Fibroblast of pulmonary artery (primary cell): ENCODE data around the gene EIF4E.
"Not testable (repeated sequence)": the region's sequence is repeated elsewhere in the genome, so short reads cannot be mapped to it uniquely, and the experiment has no call there.

ENCODE experiments used
- DNase-seq: peaks from one replicate; pipeline ENCODE4 v3.0.0-alpha.2; 2010; ENCODE audit warnings: low read depth
- H3K4me3 ChIP-seq: replicated peaks from 2 replicates; pipeline ENCODE4 v1.5.1; 2011; ENCODE audit warnings: low read depth, mild to moderate bottlenecking, control low read depth, low read length, moderate library complexity
- TF ChIP-seq, protein P1 (sequence below): IDR thresholded peaks from 2 replicates; pipeline ENCODE4 v1.5.1; 2011; ENCODE audit warnings: mild to moderate bottlenecking, control low read depth, low read length, inconsistent platforms; ENCODE audit errors: missing control alignments

EIF4E gene

GRCh38 chr4:98873059-98873458, 55.9 kb downstream of the EIF4E start:
- peak; percentile 73 for DNase-seq
- TF ChIP-seq, protein P1, sequence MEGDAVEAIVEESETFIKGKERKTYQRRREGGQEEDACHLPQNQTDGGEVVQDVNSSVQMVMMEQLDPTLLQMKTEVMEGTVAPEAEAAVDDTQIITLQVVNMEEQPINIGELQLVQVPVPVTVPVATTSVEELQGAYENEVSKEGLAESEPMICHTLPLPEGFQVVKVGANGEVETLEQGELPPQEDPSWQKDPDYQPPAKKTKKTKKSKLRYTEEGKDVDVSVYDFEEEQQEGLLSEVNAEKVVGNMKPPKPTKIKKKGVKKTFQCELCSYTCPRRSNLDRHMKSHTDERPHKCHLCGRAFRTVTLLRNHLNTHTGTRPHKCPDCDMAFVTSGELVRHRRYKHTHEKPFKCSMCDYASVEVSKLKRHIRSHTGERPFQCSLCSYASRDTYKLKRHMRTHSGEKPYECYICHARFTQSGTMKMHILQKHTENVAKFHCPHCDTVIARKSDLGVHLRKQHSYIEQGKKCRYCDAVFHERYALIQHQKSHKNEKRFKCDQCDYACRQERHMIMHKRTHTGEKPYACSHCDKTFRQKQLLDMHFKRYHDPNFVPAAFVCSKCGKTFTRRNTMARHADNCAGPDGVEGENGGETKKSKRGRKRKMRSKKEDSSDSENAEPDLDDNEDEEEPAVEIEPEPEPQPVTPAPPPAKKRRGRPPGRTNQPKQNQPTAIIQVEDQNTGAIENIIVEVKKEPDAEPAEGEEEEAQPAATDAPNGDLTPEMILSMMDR, result no peak
- H3K4me3 ChIP-seq, result no peak overlapping the region

DNA sequence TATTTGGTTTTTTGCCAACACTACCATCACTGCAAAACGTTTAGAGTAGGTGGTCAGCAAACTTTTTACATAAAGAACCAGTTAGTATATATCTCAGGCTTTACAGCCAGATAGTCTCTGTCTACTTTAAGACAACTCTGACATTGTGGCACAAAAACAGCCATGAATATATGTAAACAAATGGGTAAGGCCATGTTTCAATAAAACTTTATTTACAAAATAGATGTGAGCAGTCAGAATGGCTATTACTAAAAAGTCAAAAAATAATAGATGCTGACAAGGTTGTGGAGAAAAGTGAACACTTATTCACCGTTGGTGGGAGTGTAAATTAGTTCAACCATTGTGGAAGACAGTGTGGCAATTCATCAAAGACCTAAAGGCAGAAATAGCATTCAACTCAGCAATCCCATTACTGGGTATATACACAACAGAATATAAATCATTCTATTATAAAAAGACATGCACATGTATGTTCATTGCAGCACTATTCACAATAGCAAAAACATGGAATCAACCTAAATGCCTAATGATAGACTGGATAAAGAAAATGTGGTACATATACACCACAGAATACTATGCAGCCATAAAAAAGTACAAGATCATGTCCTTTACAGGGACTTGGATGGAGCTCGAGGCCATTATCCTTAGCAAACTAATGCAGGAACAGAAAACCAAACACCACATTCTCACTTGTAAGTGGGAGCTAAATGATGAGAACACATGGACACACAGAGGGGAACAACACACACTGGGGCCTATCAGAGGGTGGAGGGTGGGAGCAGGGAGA, 56.6 kb downstream of the EIF4E start:
- not testable (repeated sequence) for H3K4me3 ChIP-seq, DNase-seq

- H3K4me3 ChIP-seq, result no peak overlapping the region
- TF ChIP-seq, protein P1, result no peak
- DNase-seq, result no peak
Measured at GRCh38 chr4:98867648-98868047, 61.3 kb downstream of the EIF4E start.

DNA sequence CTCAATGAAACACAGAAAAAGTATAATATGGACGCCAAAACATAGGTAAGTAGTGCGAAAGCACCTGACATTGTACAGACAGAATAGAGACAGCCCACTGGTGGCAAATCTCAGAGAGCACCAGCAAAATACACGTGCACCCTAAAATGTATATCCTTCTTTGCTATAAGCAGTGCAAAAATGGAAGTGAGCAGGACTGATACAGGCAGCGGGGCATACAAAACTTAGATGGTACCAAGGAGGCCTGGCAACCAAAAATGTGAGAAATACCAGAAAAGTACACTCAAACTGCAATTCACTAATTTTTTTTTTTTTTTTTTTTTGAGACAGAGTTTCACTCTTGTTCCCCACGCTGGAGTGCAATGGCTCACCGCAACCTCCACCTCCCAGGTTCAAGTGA, 63.9 kb downstream of the EIF4E start:
- no peak for DNase-seq
- TF ChIP-seq, protein P1, result no peak
- no peak overlapping the region for H3K4me3 ChIP-seq

- TF ChIP-seq, protein P1, result no peak
- DNase-seq, result no peak
- no peak overlapping the region for H3K4me3 ChIP-seq
Measured at GRCh38 chr4:98864560-98864959, 64.4 kb downstream of the EIF4E start.

GRCh38 chr4:98862371-98862770, 66.6 kb downstream of the EIF4E start:
- no peak for DNase-seq
- TF ChIP-seq, protein P1, result no peak

GRCh38 chr4:98861100-98861884, 67.6 kb downstream of the EIF4E start:
- TF ChIP-seq, protein P1, result no peak
- no peak overlapping the region for H3K4me3 ChIP-seq
- no peak for DNase-seq

More at GRCh38 chr4:98862371-98862770, 66.6 kb downstream of the EIF4E start:
- H3K4me3 ChIP-seq, result no peak overlapping the region
